Liver (tissue), 3 donors: ENCODE measurements around the gene TOX4.

Experiments
- CTCF ChIP-seq: fragments of 150-350 bp; IDR thresholded peaks from 2 replicates; pipeline ENCODE4 v1.5.1; 2017; ENCODE audit warnings: improper control_type of control experiment, low read depth, low read length; ENCODE audit not compliant: missing input control
- JUND ChIP-seq, 2 donors: IDR thresholded peaks; 2 replicates each; pipeline ENCODE4 v1.6.1; 2016; ENCODE audit warnings: antibody characterized with exemption in 2 of 2
- REST ChIP-seq: IDR thresholded peaks from 2 replicates; pipeline ENCODE4 v1.6.1; 2016; ENCODE audit warnings: antibody characterized with exemption, mild to moderate bottlenecking
- YY1 ChIP-seq: IDR thresholded peaks from 2 replicates; pipeline ENCODE4 v1.6.1; 2016; ENCODE audit warnings: antibody characterized with exemption, mild to moderate bottlenecking
- TF ChIP-seq, protein P1 (sequence below): IDR thresholded peaks from 2 replicates; pipeline ENCODE4 v1.6.1; 2016; ENCODE audit warnings: antibody characterized with exemption
- donor health status: healthy.
- donor health status: healthy.

DNA sequence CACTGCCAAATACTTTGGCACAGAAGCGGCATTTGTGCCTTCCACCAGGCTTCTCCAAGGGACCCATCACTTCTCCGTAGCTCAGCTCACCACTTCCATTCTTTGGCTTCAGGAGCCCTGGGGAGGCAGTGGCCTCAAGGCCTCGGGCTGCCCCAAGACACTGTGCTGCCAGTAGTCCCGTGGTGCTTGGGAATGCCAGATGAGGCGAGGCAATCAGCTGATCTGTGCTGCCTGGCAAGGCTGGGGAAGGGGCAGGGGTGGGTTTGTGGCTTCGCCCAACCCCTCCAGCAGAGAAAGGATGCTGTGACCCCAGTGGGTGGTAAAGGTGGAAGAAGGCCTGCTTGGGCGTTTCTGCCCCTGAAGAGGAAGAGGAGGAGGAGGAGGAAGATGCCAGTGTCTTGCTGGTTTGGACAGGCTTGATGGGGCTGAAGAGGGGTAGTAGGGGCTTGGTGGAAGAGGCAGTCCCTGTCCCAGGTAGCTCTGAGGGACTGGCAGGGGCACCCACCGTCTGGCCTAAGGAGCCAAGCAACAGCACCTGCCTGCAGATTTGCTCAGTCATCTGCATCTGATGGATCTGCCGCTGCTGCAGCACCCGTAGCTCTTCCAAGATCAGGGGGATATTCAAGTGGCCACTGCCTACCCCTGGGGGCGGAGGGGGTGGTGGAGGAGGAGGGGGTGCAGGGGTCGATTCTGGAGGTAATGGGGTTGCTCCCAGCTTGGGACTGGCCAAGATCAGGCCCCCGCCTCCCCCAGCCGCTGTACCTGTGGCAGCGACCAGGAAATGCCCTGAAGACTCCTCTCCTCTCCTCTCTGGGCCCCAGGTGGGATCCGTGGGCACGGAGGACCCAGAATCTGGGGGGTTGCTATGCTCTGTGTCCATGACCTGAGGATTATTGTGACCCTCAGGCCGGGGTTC lies 47.8 kb downstream of the TOX4 start:
- TF ChIP-seq, protein P1, sequence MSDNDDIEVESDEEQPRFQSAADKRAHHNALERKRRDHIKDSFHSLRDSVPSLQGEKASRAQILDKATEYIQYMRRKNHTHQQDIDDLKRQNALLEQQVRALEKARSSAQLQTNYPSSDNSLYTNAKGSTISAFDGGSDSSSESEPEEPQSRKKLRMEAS = no peak
- TF ChIP-seq CTCF = no peak
- no peak for TF ChIP-seq REST
- no peak for TF ChIP-seq JUND (IDR thresholded peaks at IDR 0.05)
- TF ChIP-seq YY1 = no peak
